ENCODE results near the gene AQP9.
A peak's percentile ranks its signal among the peaks of the same experiment; 100 is the strongest.
"Not testable (repeated sequence)": the region's sequence is repeated elsewhere in the genome, so short reads cannot be mapped to it uniquely, and the experiment has no call there.

AQP9 gene

GRCh38 chr15:58182460-58183163 is 44.4 kb downstream of the AQP9 start:
- peak; percentile 31 for DNase-seq

GRCh38 chr15:58185439-58185838 is 47.3 kb downstream of the AQP9 start:
- DNase-seq = no peak

GRCh38 chr15:58189148-58189811 is 51.1 kb downstream of the AQP9 start:
- DNase-seq = no peak

GRCh38 chr15:58190419-58190818 is 52.2 kb downstream of the AQP9 start:
- no peak for DNase-seq

- not testable (repeated sequence) for DNase-seq
These were observed 55.5 kb downstream of the AQP9 start for GRCh38 chr15:58193636-58194035.

GRCh38 chr15:58200739-58201138 is 62.6 kb downstream of the AQP9 start:
- DNase-seq = no peak

- no peak for DNase-seq
These were observed 63.3 kb downstream of the AQP9 start for GRCh38 chr15:58201516-58201915.

GRCh38 chr15:58203537-58203936 is 65.4 kb downstream of the AQP9 start:
- no peak for DNase-seq

GRCh38 chr15:58206151-58206550 is 68.0 kb downstream of the AQP9 start:
- no peak for DNase-seq

GRCh38 chr15:58208217-58208616 is 70.0 kb downstream of the AQP9 start:
- DNase-seq = not testable (repeated sequence)

GRCh38 chr15:58209007-58209481 is 70.9 kb downstream of the AQP9 start:
- not testable (repeated sequence) for DNase-seq

GRCh38 chr15:58210031-58210430 is 71.8 kb downstream of the AQP9 start:
- DNase-seq = not testable (repeated sequence)

GRCh38 chr15:58212909-58213526 is 74.8 kb downstream of the AQP9 start:
- DNase-seq = no peak

GRCh38 chr15:58213587-58214338 is 75.6 kb downstream of the AQP9 start:
- DNase-seq = no peak

- no peak for DNase-seq
These were observed 76.6 kb downstream of the AQP9 start for GRCh38 chr15:58214591-58215340.

- DNase-seq = no peak
These were observed 79.3 kb downstream of the AQP9 start for GRCh38 chr15:58217460-58217859.

GRCh38 chr15:58221591-58222241 is 83.5 kb downstream of the AQP9 start:
- DNase-seq = no peak

GRCh38 chr15:58222679-58223078 is 84.5 kb downstream of the AQP9 start:
- no peak for DNase-seq

- DNase-seq = no peak
These were observed 85.3 kb downstream of the AQP9 start for GRCh38 chr15:58223432-58223831.

- no peak for DNase-seq
These were observed 85.9 kb downstream of the AQP9 start for GRCh38 chr15:58224068-58224467.

- peak; percentile 68 for DNase-seq
These were observed 89.7 kb downstream of the AQP9 start for GRCh38 chr15:58227706-58228543.
